Keratinocyte (primary cell): Measurements from ENCODE around the gene TPO. TPM values are rescaled to one million over a fixed set of nuclear protein-coding genes. Genes with fewer than 3 reads are reported as not detected.

Experiments used
- DNase-seq: peaks from one replicate; pipeline ENCODE4 v3.0.0-alpha.2; 2011; ENCODE audit warnings: low read depth, missing footprints, low spot score
- FAIRE-seq: peaks from 2 replicates; lab custom pipeline; 2011; peaks lifted over from hg19 to GRCh38; lab: Jason Lieb, UNC
- H2AFZ ChIP-seq: 2 replicates; pipeline ENCODE4 v1.6.0; 2012; ENCODE audit warnings: low read length, control low read depth, inconsistent platforms; ENCODE audit not compliant: control insufficient read depth
- H3K27ac ChIP-seq: 2 replicates; pipeline ENCODE4 v1.5.1; 2011; ENCODE audit warnings: low read length; ENCODE audit not compliant: control insufficient read depth, insufficient read depth
- H3K27me3 ChIP-seq: 3 replicates; pipeline ENCODE4 v1.6.0; 2011; ENCODE audit warnings: low read length; ENCODE audit not compliant: control insufficient read depth, insufficient read depth; ENCODE audit errors: extremely low read depth
- H3K36me3 ChIP-seq, 2 experiments: 2 replicates in 1 of 2; 3 replicates in 1 of 2; pipeline ENCODE4 v1.5.1; 2011; ENCODE audit warnings: low read length in 2 of 2, mild to moderate bottlenecking in 1 of 2; ENCODE audit not compliant: control insufficient read depth in 2 of 2, insufficient read depth in 2 of 2; ENCODE audit errors: extremely low read depth in 1 of 2
- H3K4me1 ChIP-seq: 3 replicates; pipeline ENCODE4 v1.5.1; 2011; ENCODE audit warnings: low read length; ENCODE audit not compliant: control insufficient read depth, insufficient read depth; ENCODE audit errors: extremely low read depth
- H3K4me2 ChIP-seq: 3 replicates; pipeline ENCODE4 v1.6.0; 2011; ENCODE audit warnings: low read depth, low read length; ENCODE audit not compliant: control insufficient read depth, insufficient read depth; ENCODE audit errors: extremely low read depth
- H3K4me3 ChIP-seq, 3 experiments: fragments of 200-600 bp in 1 of 3; sonication (generic) in 1 of 3; 2 replicates in 2 of 3; 3 replicates in 1 of 3; pipeline ENCODE4 v1.5.1; 2011 to 2016; ENCODE audit warnings: low read length in 3 of 3, mild to moderate bottlenecking in 3 of 3, control low read depth in 2 of 3, inconsistent platforms in 1 of 3, low read depth in 1 of 3, mixed read lengths in 1 of 3, mixed run types in 1 of 3, moderate library complexity in 1 of 3; ENCODE audit not compliant: control insufficient read depth in 2 of 3, insufficient read depth in 2 of 3; ENCODE audit errors: extremely low read depth in 1 of 3
- H3K79me2 ChIP-seq: 2 replicates; pipeline ENCODE4 v1.6.0; 2012; ENCODE audit warnings: low read length; ENCODE audit not compliant: control insufficient read depth, insufficient read depth
- H3K9ac ChIP-seq: 3 replicates; pipeline ENCODE4 v1.6.0; 2011; ENCODE audit warnings: low read length; ENCODE audit not compliant: control insufficient read depth, insufficient read depth; ENCODE audit errors: extremely low read depth
- H3K9me1 ChIP-seq: 3 replicates; pipeline ENCODE4 v1.6.0; 2011; ENCODE audit warnings: low read length; ENCODE audit not compliant: control insufficient read depth, insufficient read depth; ENCODE audit errors: extremely low read depth
- H3K9me3 ChIP-seq: 2 replicates; pipeline ENCODE4 v1.5.1; 2012; ENCODE audit warnings: low read depth, low read length; ENCODE audit not compliant: control insufficient read depth
- H4K20me1 ChIP-seq: 3 replicates; pipeline ENCODE4 v1.6.0; 2011; ENCODE audit warnings: low read length; ENCODE audit not compliant: control insufficient read depth, insufficient read depth; ENCODE audit errors: extremely low read depth
- EZH2 ChIP-seq: IDR thresholded peaks from one replicate; pipeline ENCODE4 v1.6.1; 2012; ENCODE audit warnings: inconsistent platforms, mild to moderate bottlenecking, low read length, moderate library complexity
- dilution Hi-C: fragments of 300-500 bp; cut with MboI; formaldehyde crosslinking; loops from one replicate; pipeline ENCODE4 v1.7.0; 2020; ENCODE audit warnings: low sequenced_read_pairs; ENCODE audit not compliant: extremely low pct_ligation_motif_present
- polyA plus RNA-seq, 5 experiments: library from polyadenylated mRNA; depleted of rRNA in 3 of 5; stranded (reverse) in 3 of 5; stranded (forward) in 1 of 5; unstranded in 1 of 5; fragments of >200 nt; gene quantifications; 1 replicate in 1 of 5; 2 replicates in 3 of 5; 3 replicates in 1 of 5; pipeline versions ENCODE4 v1.2.1 to v1.2.3, GENCODE V29; 2011 to 2012; ENCODE audit warnings: missing spikeins in 2 of 5, low read depth in 1 of 5, low replicate concordance in 1 of 5
- TF ChIP-seq, protein P1 (sequence below), 3 experiments: IDR thresholded peaks in 1 of 3; conservative IDR thresholded peaks in 1 of 3; optimal IDR thresholded peaks in 1 of 3; 2 replicates in 2 of 3; 3 replicates in 1 of 3; pipeline versions ENCODE3 to v1.5.1; 2011; ENCODE audit warnings: low read length in 3 of 3, mild to moderate bottlenecking in 3 of 3, moderate library complexity in 2 of 3, control low read depth in 1 of 3, inconsistent platforms in 1 of 3; ENCODE audit not compliant: insufficient read depth in 2 of 3; ENCODE audit errors: extremely low read depth in 1 of 3

TPO gene
- polyA plus RNA-seq, 1 donor (not counting 4 experiments of a cell fraction or from before 2014, with no cell fraction given) = 0.07 TPM

- H2AFZ ChIP-seq = no peak overlapping the region
- H3K4me1 ChIP-seq = no peaks in the 10 kb centered on the region
- no peak overlapping the region for H3K4me2 ChIP-seq
- DNase-seq (no peak), FAIRE-seq (no peak)
- no peak overlapping the region for H3K4me3 ChIP-seq
- no peaks in the 10 kb centered on the region for H3K36me3 ChIP-seq
- H3K9ac ChIP-seq = no peak overlapping the region
- no peak overlapping the region for H3K27ac ChIP-seq
- H3K79me2 ChIP-seq = no peaks in the 10 kb centered on the region
- TF ChIP-seq EZH2 = no peak
- TF ChIP-seq, protein P1, sequence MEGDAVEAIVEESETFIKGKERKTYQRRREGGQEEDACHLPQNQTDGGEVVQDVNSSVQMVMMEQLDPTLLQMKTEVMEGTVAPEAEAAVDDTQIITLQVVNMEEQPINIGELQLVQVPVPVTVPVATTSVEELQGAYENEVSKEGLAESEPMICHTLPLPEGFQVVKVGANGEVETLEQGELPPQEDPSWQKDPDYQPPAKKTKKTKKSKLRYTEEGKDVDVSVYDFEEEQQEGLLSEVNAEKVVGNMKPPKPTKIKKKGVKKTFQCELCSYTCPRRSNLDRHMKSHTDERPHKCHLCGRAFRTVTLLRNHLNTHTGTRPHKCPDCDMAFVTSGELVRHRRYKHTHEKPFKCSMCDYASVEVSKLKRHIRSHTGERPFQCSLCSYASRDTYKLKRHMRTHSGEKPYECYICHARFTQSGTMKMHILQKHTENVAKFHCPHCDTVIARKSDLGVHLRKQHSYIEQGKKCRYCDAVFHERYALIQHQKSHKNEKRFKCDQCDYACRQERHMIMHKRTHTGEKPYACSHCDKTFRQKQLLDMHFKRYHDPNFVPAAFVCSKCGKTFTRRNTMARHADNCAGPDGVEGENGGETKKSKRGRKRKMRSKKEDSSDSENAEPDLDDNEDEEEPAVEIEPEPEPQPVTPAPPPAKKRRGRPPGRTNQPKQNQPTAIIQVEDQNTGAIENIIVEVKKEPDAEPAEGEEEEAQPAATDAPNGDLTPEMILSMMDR (optimal IDR thresholded peaks at IDR 0.05 in 1 of 3, IDR thresholded peaks at IDR 0.05 in 1 of 3, conservative IDR thresholded peaks at IDR 0.05 in 1 of 3; ENCODE audit: extremely low read depth in 1 of 3, insufficient read depth in 2 of 3, low read length in 3 of 3) = no peak
- H4K20me1 ChIP-seq = no peaks in the 10 kb centered on the region
- H3K27me3 ChIP-seq = no peaks in the 10 kb centered on the region
- no peaks in the 10 kb centered on the region for H3K9me3 ChIP-seq
- H3K9me1 ChIP-seq = no peaks in the 10 kb centered on the region
- dilution Hi-C loops = no loop called here
These were observed 88.0 kb downstream of the TPO start for GRCh38 chr2:1501038-1501851.

GRCh38 chr2:1501991-1502390 is 88.7 kb downstream of the TPO start:
- dilution Hi-C loops = no loop called here
- DNase-seq = no peak

More at GRCh38 chr2:1501991-1502390, 88.7 kb downstream of the TPO start:
- no peaks in the 10 kb centered on the region for H3K9me1 ChIP-seq
- H3K4me3 ChIP-seq = no peak overlapping the region
- TF ChIP-seq, protein P1 (optimal IDR thresholded peaks at IDR 0.05 in 1 of 3, IDR thresholded peaks at IDR 0.05 in 1 of 3, conservative IDR thresholded peaks at IDR 0.05 in 1 of 3; ENCODE audit: extremely low read depth in 1 of 3, insufficient read depth in 2 of 3, low read length in 3 of 3) = no peak
- no peak for TF ChIP-seq EZH2
- no peak overlapping the region for H2AFZ ChIP-seq
- no peaks in the 10 kb centered on the region for H3K27me3 ChIP-seq
- no peaks in the 10 kb centered on the region for H3K9me3 ChIP-seq
- H4K20me1 ChIP-seq = no peaks in the 10 kb centered on the region
- H3K9ac ChIP-seq = no peak overlapping the region
- H3K27ac ChIP-seq = no peak overlapping the region
- no peak for FAIRE-seq
- H3K4me1 ChIP-seq = no peaks in the 10 kb centered on the region
- H3K36me3 ChIP-seq = no peaks in the 10 kb centered on the region
- H3K4me2 ChIP-seq = no peak overlapping the region
- no peaks in the 10 kb centered on the region for H3K79me2 ChIP-seq
